ENCODE data around the gene ADAMTS12.

GRCh38 chr5:33490071-33490665 is 401.6 kb downstream of the ADAMTS12 start:
- TF ChIP-seq YY1 (IDR thresholded peaks at IDR 0.05; ENCODE audit: low read depth, low read length): no peak
- TF ChIP-seq EP300 (IDR thresholded peaks at IDR 0.05; ENCODE audit: borderline replicate concordance in 1 of 2, low read depth in 2 of 2, low read length in 2 of 2): no peak
- TF ChIP-seq SRF (IDR thresholded peaks at IDR 0.05; ENCODE audit: low read depth, low read length): no peak
- TF ChIP-seq POLR2A (IDR thresholded peaks at IDR 0.05; ENCODE audit: control extremely low read depth in 1 of 2, low read depth in 2 of 2, low read length in 2 of 2): no peak
- no peak for TF ChIP-seq CTCF (IDR thresholded peaks at IDR 0.05; ENCODE audit: control extremely low read depth in 1 of 3, insufficient read depth in 1 of 3, low read depth in 1 of 3, low read length in 3 of 3)
- no peak for TF ChIP-seq JUND (IDR thresholded peaks at IDR 0.05; ENCODE audit: low read length)
- no peak for TF ChIP-seq ZNF274 (IDR thresholded peaks at IDR 0.05; ENCODE audit: borderline replicate concordance, extremely low read depth, low read length)
- no peak for TF ChIP-seq JUN (IDR thresholded peaks at IDR 0.05; ENCODE audit: low read depth, low read length)
- TF ChIP-seq KDM1A (IDR thresholded peaks at IDR 0.05; ENCODE audit: borderline replicate concordance, low read length): no peak
- no peak for TF ChIP-seq POLR2AphosphoS5 (IDR thresholded peaks at IDR 0.05; ENCODE audit: low read depth, low read length)
- TF ChIP-seq HDAC2 (IDR thresholded peaks at IDR 0.05; ENCODE audit: borderline replicate concordance in 1 of 2, low read depth in 2 of 2, low read length in 2 of 2): no peak
- TF ChIP-seq CBX8 (IDR thresholded peaks at IDR 0.05; ENCODE audit: borderline replicate concordance, low read depth, low read length): no peak
- no peak for TF ChIP-seq TEAD4 (IDR thresholded peaks at IDR 0.05; ENCODE audit: low read depth, low read length)
- TF ChIP-seq TAF1 (IDR thresholded peaks at IDR 0.05; ENCODE audit: low read depth, low read length): no peak

Data from H1 (cell line).